ENCODE results near the gene ETS2.

The ETS2 gene

DNA sequence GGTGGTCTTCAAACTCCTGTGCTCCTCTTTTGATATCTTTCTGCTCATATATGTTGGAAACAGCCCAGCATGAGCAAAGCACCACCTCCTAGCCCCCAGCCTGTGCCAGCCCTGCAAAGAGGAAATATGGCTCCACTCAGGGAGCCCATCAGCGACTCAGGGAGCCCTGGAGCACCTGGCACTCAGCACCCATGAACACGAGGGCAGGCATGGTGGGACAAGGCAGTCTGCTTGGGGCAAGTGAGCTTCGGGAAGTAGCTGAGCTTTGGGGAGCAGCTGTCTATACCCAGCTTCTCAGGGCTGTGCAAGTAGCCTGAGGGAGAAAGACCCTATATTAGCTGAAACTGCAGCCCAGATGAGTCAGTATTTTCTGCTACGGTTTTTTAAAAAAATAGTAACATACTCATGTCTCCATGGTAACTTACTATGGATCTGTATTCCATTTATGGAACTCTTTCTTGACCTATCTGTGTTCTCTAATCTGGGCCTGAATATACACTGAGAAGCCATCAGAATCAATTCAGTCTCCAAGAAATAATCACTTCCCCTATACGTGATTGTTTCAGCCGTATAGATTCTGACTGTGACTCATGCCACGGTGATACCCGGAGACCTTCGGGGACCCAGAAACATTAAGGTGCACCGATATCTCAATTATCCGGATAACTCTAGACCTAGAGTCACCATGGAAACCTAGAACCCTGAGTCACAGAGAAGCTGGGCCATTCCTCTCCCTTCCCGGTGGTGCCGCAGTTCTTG is 1.5 kb upstream of the ETS2 start:
- peak overlapping the region; percentile 94 for H3K27ac ChIP-seq
- ChIA-PET POLR2A (ENCODE audit: low non-redundant PET) (no interaction called here), CTCF (interaction anchor here (0.7 to 1.5 kb wide), 2 partner anchors 20 to 68 kb away, joined by 3 to 5 read pairs; no protein-coding TSS in a partner anchor)
- no peak for DNase-seq (ENCODE audit: low spot score)
- TF ChIP-seq, protein P1, sequence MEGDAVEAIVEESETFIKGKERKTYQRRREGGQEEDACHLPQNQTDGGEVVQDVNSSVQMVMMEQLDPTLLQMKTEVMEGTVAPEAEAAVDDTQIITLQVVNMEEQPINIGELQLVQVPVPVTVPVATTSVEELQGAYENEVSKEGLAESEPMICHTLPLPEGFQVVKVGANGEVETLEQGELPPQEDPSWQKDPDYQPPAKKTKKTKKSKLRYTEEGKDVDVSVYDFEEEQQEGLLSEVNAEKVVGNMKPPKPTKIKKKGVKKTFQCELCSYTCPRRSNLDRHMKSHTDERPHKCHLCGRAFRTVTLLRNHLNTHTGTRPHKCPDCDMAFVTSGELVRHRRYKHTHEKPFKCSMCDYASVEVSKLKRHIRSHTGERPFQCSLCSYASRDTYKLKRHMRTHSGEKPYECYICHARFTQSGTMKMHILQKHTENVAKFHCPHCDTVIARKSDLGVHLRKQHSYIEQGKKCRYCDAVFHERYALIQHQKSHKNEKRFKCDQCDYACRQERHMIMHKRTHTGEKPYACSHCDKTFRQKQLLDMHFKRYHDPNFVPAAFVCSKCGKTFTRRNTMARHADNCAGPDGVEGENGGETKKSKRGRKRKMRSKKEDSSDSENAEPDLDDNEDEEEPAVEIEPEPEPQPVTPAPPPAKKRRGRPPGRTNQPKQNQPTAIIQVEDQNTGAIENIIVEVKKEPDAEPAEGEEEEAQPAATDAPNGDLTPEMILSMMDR (conservative IDR thresholded peaks at IDR 0.05; ENCODE audit: low read depth): no peak

DNA sequence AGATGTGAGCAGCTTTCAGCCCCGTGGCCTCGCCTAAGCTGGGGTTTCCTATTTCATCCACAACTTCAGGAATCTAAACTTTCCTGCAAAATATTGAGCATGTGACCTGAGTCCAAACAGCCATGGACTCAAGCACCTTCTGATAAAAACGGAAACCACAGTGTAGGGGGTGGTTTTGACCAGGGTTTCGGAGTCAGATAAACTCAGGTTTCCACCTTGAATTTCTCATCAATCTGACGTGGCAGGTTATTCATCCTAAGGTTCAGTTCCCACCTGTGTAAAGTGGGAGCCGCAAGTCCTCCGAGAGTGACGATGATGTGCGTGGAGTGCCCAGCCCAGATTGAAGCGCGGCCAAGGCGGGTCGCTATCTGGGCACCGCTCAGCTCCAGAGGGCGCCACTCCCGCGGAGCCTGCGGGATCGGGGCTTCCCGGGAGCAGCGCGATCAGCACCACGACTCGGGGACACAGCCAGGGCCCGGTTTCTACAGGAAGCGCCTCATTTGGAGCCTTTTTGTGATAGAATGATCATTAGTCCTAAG is 871 bp upstream of the ETS2 start:
- POLR2A ChIA-PET (ENCODE audit: low non-redundant PET): no interaction called here

DNA sequence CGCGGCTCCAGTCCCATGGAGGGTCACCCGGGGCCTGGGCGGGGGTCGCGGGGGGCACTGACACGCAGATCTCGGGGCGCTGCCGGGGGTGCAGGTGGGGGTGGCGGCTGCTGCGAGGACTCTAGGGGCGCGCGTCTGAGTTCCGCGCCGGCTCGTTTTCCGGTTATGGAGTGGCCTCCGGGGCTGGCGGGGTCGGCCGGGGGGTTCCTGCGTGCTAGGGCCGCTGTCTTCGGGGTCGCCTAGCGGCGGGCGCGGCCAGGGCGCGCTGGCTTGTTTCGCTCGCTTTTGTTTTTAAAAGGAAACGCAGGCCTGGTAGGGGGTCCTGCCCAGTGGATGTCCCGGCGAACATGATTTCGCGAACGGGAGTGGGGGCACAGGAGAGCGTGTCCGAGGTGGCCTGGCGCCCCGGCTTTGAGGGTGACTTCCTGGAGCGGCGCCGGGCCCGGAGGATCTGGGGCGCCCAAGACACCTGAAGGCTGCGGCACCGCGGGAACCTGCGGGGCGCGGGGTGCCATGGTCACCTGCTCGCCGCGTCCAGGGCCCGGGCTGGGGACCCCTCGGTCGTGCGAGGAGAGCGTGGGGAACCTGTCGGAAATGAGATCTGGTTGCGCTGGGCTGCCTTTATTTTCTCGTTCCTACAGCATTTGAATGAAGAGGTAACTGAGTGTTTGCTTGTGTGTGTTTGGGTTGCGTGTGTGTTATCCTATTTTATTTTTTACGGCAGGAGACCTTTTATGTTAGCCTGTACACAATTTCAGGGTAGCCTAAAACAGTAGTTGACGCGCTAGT is 618 bp downstream of the ETS2 start:
- TF ChIP-seq, protein P1 (conservative IDR thresholded peaks at IDR 0.05; ENCODE audit: low read depth): no peak
- H3K27ac ChIP-seq: peak overlapping the region; percentile 94
- DNase-seq (ENCODE audit: low spot score): no peak
- CTCF ChIA-PET: interaction anchor here (0.7 to 1.5 kb wide), 2 partner anchors 70 to 316 kb away, joined by 3 to 5 read pairs; no protein-coding TSS in a partner anchor
- POLR2A ChIA-PET (ENCODE audit: low non-redundant PET): interaction anchor here (0.9 kb wide), 1 partner anchor 12 kb away, joined by 3 read pairs; no protein-coding TSS in a partner anchor

More for the DNA sequence above, 871 bp upstream of the ETS2 start:
- TF ChIP-seq, protein P1 (conservative IDR thresholded peaks at IDR 0.05; ENCODE audit: low read depth): peak; percentile 45; the same call in 1 of the 2 replicates
- DNase-seq (ENCODE audit: low spot score): no peak
- CTCF ChIA-PET: interaction anchor here (1.5 kb wide), 1 partner anchor 69 kb away, joined by 5 read pairs; no protein-coding TSS in a partner anchor
- H3K27ac ChIP-seq: peak overlapping the region; percentile 94

DNA sequence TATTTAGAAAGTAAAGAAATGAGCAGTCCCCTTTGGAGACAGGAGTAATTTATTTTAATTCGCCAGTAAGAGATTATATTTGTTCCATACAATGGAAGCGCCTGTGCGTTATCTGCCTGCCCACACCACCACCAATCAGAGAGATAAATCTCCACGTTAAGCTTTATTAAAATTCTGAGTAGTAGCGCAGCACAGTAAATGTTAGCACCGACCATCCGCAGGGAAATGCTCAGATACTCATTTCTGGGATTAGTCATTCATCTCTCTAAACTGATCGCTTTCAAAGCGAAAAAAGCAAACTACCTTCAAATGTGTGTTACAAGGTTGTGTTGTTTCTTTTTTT is 1.2 kb downstream of the ETS2 start:
- CTCF ChIA-PET: interaction anchor here (0.6 to 1.2 kb wide), 3 partner anchors 55 to 316 kb away, joined by 3 read pairs; no protein-coding TSS in a partner anchor
- no peak for DNase-seq (ENCODE audit: low spot score)
- TF ChIP-seq, protein P1 (conservative IDR thresholded peaks at IDR 0.05; ENCODE audit: low read depth): no peak
- POLR2A ChIA-PET (ENCODE audit: low non-redundant PET): interaction anchor here (1.2 kb wide), 1 partner anchor 183 kb away, joined by 3 read pairs; no protein-coding TSS in a partner anchor
- H3K27ac ChIP-seq: peak overlapping the region; percentile 94

DNA sequence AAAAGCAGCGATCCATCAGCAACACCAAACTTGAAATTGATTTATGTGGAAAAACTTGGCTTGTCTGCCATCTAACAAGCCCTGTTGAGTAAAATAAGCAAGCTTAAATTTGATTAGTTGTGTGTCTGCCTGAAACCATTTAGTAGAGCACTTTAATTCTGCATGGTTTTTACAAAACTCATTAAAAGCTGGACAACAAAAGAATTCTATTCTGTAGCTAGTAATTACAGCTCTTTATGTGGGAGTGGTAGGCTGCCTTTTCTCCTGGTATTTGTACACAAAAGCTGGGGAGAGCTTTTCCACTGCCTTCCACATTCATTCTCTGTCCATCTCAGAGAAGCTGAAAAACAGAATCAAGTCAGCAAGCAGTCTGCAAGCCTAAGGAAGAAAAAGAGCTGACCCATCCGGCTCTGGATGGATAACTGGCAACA is 1.7 kb downstream of the ETS2 start:
- ChIA-PET CTCF (interaction anchor here (0.6 to 1.2 kb wide), 4 partner anchors 24 to 315 kb away, joined by 3 read pairs; no protein-coding TSS in a partner anchor), POLR2A (ENCODE audit: low non-redundant PET) (interaction anchor here (0.5 to 1.9 kb wide), 5 partner anchors 13 to 516 kb away, joined by 3 to 6 read pairs (median 3); no protein-coding TSS in a partner anchor)
- TF ChIP-seq, protein P1 (conservative IDR thresholded peaks at IDR 0.05; ENCODE audit: low read depth): no peak
- H3K27ac ChIP-seq: peak overlapping the region; percentile 84
- no peak for DNase-seq (ENCODE audit: low spot score)

DNA sequence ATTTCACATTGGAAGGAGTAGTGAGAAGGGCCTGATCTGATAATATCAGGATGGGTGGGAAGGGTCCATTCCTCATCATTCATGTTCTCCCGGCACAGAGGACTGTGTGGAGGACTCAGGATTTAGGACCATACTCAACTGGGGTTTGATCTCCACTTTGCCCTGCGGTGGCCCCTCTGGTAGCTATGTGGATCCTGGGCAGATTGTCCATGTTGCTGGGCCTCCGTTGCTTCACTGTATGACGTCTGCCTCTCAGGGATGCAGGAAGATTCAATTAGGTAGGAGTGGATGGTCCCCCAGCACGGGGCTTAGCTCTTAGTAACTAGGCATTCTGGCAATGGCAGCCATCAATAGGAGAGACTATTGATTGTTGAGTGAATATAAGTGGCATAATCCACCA is 2.3 kb downstream of the ETS2 start:
- TF ChIP-seq, protein P1 (conservative IDR thresholded peaks at IDR 0.05; ENCODE audit: low read depth): no peak
- ChIA-PET POLR2A (ENCODE audit: low non-redundant PET) (interaction anchor here (0.5 to 1.9 kb wide), 4 partner anchors 13 to 182 kb away, joined by 3 to 6 read pairs (median 4); no protein-coding TSS in a partner anchor), CTCF (interaction anchor here (0.7 to 1.2 kb wide), 3 partner anchors 24 to 96 kb away, joined by 3 read pairs; no protein-coding TSS in a partner anchor)
- H3K27ac ChIP-seq: peak overlapping the region; percentile 84
- no peak for DNase-seq (ENCODE audit: low spot score)
